ENCODE measurements around the gene UBE2I.

The UBE2I gene

DNA sequence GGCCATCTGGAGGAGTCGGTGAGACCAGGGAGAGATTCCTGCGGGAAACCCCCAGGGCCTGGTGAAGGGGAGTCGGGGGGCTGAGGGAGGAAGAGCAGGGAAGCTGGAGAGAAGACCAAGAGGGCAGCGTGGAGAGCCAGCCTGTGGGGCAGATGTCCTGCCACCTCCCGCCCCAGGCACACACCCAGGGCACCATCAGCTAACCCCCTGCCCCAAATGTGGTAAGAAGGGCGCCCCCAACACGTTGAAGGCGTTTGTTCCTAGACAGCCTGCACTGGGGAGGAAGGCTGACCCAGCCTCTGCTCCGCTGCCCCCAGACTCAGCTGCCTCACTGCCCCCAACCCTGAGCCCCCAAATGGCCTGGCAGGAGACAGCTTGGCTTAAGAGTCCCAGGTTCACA, 25.3 kb downstream of the UBE2I start:
- peak overlapping the region; percentile 58 for H3K4me3 Mint-ChIP-seq
- no peaks in the 10 kb centered on the region for H3K36me3 Mint-ChIP-seq
- H3K27me3 Mint-ChIP-seq: peaks cover 18% of the 10 kb centered on the region
- peaks cover 46% of the 10 kb centered on the region for H3K4me1 Mint-ChIP-seq
- H3K9me3 Mint-ChIP-seq: no peaks in the 10 kb centered on the region
- no peak for ATAC-seq
- no peak overlapping the region for H3K27ac Mint-ChIP-seq

DNA sequence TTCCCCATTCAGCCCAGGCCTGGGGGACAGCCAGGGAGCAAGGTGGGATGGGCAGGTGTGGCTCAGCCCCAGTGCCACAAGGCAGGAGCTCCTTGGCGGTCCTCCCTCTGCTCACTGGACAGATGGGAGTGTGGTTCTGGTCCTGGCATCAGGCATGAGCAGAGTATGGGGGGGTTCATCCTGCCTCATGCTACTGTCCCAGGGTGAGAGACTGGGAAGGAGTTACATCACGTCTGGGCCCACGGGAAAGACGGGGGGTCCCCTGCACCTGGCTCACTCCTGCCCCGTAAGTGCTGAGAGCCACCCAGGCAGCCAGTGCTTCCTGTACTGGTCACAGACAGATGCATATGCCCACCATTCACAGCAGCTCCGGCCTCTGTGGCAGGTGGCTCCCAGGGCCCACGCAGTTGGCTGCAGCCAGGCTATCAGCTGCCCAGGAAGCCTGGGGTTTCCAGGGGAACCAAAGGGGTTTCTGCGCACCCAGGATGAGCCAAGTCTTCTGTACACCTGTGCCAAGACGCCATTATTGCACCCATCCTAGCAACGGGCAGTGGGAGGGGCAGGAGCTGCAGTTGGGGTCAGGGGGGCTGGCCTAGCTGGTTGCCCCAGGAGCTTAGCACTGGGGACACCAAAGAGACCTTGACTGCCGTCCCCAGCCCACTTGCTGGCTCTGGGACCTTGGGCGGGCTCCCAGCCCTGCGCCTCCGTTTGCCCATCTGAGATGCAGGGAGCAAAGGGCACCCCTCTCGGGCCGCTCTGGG, 26.0 kb downstream of the UBE2I start:
- Mint-ChIP-seq H3K9me3 (no peaks in the 10 kb centered on the region), H3K27me3 (peaks cover 18% of the 10 kb centered on the region), H3K4me1 (peaks cover 46% of the 10 kb centered on the region), H3K27ac (no peak overlapping the region), H3K36me3 (no peaks in the 10 kb centered on the region), H3K4me3 (peak overlapping the region; percentile 53)
- no peak for ATAC-seq

- no peak for ATAC-seq
- peaks cover 46% of the 10 kb centered on the region for H3K4me1 Mint-ChIP-seq
- H3K36me3 Mint-ChIP-seq: no peaks in the 10 kb centered on the region
- H3K4me3 Mint-ChIP-seq: no peak overlapping the region
- peaks cover 17% of the 10 kb centered on the region for H3K27me3 Mint-ChIP-seq
- H3K27ac Mint-ChIP-seq: no peak overlapping the region
- H3K9me3 Mint-ChIP-seq: no peaks in the 10 kb centered on the region
Observed at GRCh38 chr16:1335996-1336395, 26.6 kb downstream of the UBE2I start.

DNA sequence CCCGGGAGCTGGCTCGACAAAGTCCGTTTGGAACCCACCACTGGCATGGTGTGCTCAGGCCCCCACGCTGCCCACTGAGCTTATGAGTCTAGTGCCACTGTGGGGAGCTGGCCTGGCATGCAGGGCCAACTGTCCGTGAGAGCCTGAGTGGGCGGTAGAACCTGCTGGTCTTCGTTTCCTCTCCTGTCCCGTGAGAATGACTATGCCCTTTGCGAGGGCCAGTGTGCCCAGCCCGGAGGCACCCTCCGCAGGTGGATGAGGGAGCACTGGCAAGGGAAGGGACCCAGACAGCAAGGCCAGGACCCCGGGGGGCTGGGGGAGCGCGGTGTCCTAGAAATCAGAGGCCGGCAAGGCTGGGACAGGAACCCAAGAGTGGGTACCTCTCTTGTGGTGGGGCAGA, 27.2 kb downstream of the UBE2I start:
- Mint-ChIP-seq H3K4me3 (no peak overlapping the region), H3K27ac (no peak overlapping the region), H3K36me3 (no peaks in the 10 kb centered on the region), H3K27me3 (peaks cover 11% of the 10 kb centered on the region), H3K9me3 (no peaks in the 10 kb centered on the region), H3K4me1 (peaks cover 40% of the 10 kb centered on the region)
- no peak for ATAC-seq

- H3K36me3 Mint-ChIP-seq: no peaks in the 10 kb centered on the region
- ATAC-seq: no peak
- H3K27me3 Mint-ChIP-seq: peaks cover 4% of the 10 kb centered on the region
- H3K4me3 Mint-ChIP-seq: no peak overlapping the region
- peaks cover 40% of the 10 kb centered on the region for H3K4me1 Mint-ChIP-seq
- no peaks in the 10 kb centered on the region for H3K9me3 Mint-ChIP-seq
- no peak overlapping the region for H3K27ac Mint-ChIP-seq
Observed at GRCh38 chr16:1337486-1337885, 28.1 kb downstream of the UBE2I start.

GRCh38 chr16:1338119-1338730, 28.8 kb downstream of the UBE2I start:
- H3K27me3 Mint-ChIP-seq: no peaks in the 10 kb centered on the region
- H3K27ac Mint-ChIP-seq: no peak overlapping the region
- no peak overlapping the region for H3K4me3 Mint-ChIP-seq
- no peaks in the 10 kb centered on the region for H3K36me3 Mint-ChIP-seq
- no peak for ATAC-seq
- H3K4me1 Mint-ChIP-seq: peaks cover 44% of the 10 kb centered on the region
- no peaks in the 10 kb centered on the region for H3K9me3 Mint-ChIP-seq

GRCh38 chr16:1338855-1339675, 29.6 kb downstream of the UBE2I start:
- no peak overlapping the region for H3K27ac Mint-ChIP-seq
- no peaks in the 10 kb centered on the region for H3K36me3 Mint-ChIP-seq
- no peaks in the 10 kb centered on the region for H3K27me3 Mint-ChIP-seq
- no peaks in the 10 kb centered on the region for H3K9me3 Mint-ChIP-seq
- peaks cover 52% of the 10 kb centered on the region for H3K4me1 Mint-ChIP-seq
- H3K4me3 Mint-ChIP-seq: no peak overlapping the region
- ATAC-seq: no peak

DNA sequence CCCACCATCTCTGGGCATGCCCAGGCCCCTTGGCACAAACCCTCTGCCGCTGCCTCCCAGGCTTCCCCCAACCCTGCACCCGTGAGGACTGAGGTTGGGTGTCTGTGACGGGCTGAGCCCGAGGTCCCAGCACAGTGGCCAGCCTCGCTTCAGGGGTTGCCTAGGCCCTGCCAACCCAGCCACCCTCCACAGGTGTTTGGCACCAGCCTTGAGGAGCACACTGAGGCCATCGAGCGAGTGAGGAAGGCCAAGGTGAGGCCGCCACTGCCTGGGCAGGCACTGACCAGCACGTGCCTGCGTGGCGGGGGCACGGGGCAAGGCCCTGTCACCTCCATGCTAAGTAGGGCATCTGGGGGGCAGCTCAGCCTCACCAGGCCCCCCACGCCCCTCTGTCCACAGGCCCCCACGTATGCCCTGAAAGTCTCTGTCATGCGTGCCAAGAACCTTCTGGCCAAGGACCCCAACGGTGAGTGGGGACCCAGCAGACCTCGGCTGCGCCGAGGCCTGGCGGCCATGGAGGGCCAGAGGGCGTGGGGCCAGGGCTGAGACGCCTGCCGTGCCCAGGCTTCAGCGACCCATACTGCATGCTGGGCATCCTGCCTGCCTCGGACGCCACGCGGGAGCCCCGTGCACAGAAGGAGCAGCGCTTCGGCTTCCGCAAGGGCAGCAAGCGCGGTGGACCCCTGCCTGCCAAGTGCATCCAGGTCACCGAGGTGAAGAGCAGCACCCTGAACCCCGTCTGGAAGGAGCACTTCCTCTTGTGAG, 31.5 kb downstream of the UBE2I start:
- Mint-ChIP-seq H3K4me1 (peaks cover 42% of the 10 kb centered on the region), H3K27ac (no peak overlapping the region), H3K27me3 (no peaks in the 10 kb centered on the region), H3K4me3 (no peak overlapping the region), H3K9me3 (no peaks in the 10 kb centered on the region), H3K36me3 (no peaks in the 10 kb centered on the region)
- no peak for ATAC-seq

GRCh38 chr16:1341495-1342420, 32.3 kb downstream of the UBE2I start:
- no peak for ATAC-seq
- H3K9me3 Mint-ChIP-seq: no peaks in the 10 kb centered on the region
- H3K27ac Mint-ChIP-seq: peak overlapping the region; percentile 81
- peak overlapping the region; percentile 71 for H3K4me3 Mint-ChIP-seq
- no peaks in the 10 kb centered on the region for H3K36me3 Mint-ChIP-seq
- no peaks in the 10 kb centered on the region for H3K27me3 Mint-ChIP-seq
- H3K4me1 Mint-ChIP-seq: peaks cover 33% of the 10 kb centered on the region

DNA sequence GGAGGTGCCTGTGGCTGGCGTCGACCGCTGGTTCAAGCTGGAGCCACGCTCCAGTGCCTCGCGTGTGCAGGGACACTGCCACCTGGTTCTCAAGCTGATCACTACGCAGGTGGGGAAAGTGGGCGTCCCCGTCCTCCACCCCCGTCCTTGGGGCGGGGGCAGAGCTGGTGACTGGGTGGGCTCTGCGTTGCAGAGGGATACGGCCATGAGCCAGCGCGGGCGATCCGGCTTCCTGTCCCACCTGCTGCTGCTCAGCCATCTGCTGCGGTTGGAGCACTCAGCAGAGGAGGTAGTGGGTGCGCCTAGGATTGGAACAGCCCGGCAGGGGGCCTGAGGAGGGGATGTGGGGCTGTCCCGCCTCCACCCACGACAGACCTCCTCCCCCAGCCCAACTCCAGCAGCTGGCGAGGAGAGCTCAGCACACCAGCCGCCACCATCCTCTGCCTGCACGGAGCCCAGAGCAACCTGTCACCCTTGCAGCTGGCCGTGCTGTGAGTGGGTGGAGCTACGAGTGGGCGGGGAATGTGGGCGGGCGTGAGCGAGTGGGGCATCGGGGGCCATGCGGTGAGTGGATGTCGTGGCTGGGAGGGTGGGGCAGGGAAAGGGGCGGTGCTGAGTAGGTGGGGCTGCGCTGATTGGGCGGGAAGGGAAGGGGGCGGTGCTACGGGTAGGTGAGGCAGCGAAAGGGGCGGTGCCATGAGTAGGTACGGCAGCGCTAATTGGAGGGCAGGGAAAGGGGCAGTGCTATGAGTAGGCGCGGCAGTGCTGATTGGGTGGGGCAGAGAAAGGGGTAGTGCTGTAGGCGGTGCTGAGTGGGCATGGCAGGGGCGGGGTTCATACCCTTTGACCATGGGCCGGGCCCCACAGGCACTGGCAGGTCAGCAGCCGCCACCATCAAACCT, 33.3 kb downstream of the UBE2I start:
- peaks cover 31% of the 10 kb centered on the region for H3K4me1 Mint-ChIP-seq
- H3K36me3 Mint-ChIP-seq: peaks cover 7% of the 10 kb centered on the region
- peak overlapping the region; percentile 81 for H3K27ac Mint-ChIP-seq
- H3K9me3 Mint-ChIP-seq: no peaks in the 10 kb centered on the region
- peak; percentile 90 for ATAC-seq
- no peaks in the 10 kb centered on the region for H3K27me3 Mint-ChIP-seq
- H3K4me3 Mint-ChIP-seq: peak overlapping the region; percentile 71

DNA sequence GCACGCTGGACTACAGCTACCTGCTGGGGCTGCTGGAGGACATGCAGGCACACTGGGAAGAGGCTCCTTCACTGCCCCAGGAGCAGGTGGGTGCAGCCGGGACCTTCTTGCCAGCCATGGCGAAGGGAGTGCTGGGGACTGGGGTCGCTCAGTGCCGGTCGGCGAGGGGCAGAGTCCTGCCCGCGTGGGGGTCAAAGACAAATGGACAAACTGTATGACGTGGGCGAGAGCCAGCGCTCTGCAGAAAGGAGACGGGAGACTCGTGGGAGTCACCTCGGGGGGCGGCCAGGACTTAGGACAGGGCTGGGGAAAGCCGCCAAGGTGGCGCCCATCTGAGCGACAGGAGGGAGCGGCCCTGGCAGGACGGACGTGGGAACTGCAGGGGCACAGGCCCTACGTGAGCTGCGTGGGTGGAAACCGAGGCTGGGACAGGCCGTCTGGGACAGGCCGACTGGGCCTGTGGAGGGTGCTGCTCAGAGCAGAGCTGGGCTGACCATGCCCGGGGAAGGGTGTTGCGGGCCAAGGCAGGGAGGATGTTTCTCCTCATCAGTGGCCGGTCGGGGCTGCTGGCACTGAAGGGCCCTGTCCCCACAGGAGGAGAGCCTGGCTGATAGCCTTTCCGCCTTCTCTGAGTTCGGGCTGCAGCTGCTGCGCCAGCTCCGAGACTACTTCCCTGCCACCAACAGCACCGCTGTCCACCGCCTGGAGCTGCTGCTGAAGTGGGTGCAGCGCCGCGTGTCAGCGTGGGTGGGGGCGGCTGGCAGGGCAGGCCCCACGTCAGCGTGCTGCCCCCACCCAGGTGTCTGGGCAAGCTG, 34.2 kb downstream of the UBE2I start:
- H3K27me3 Mint-ChIP-seq: no peaks in the 10 kb centered on the region
- no peaks in the 10 kb centered on the region for H3K9me3 Mint-ChIP-seq
- H3K36me3 Mint-ChIP-seq: peaks cover 11% of the 10 kb centered on the region
- peaks cover 31% of the 10 kb centered on the region for H3K4me1 Mint-ChIP-seq
- peak overlapping the region; percentile 81 for H3K27ac Mint-ChIP-seq
- H3K4me3 Mint-ChIP-seq: peak overlapping the region; percentile 71
- ATAC-seq: no peak

DNA sequence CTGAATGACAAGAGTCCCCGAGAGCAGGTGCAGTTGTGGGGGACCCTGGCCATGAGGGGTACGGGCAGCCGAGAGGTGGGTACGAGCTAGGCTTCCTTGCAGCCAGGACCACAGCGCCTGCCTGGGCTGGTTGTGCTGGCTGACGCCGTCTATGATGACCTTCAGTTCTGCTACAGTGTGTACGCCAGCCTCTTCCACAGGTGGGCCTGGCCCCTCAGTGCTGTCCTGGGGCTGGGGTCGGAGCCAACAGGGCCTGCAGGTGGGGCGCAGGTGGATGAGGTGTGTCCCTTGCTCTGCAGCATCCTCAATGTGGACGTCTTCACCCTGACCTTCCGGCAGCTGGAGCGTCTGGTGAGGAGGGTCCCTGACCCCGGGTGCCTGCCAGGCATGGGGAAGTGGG, 35.1 kb downstream of the UBE2I start:
- Mint-ChIP-seq H3K4me1 (peaks cover 33% of the 10 kb centered on the region), H3K27me3 (no peaks in the 10 kb centered on the region), H3K36me3 (peaks cover 11% of the 10 kb centered on the region), H3K27ac (no peak overlapping the region), H3K4me3 (no peak overlapping the region), H3K9me3 (no peaks in the 10 kb centered on the region)
- no peak for ATAC-seq

DNA sequence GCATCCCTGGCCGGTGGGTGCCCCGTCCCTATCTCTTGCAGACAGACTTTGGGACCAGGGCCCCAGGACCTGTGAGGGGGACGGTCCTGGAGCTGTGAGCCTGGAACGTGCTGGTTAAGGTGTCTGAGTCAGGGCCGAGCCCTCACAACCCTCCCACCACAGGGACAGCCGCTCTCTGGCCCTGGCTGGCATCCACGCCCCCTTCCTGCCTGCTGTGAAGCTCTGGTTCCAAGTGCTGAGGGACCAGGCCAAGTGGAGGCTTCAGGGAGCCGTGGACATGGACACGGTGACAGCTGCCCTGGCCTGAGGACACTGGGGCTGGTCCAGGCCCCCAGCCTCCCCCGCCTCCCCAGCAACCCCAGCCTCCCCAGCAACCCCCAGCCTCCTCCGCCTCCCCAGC, 35.7 kb downstream of the UBE2I start:
- no peak overlapping the region for H3K4me3 Mint-ChIP-seq
- no peaks in the 10 kb centered on the region for H3K9me3 Mint-ChIP-seq
- no peak overlapping the region for H3K27ac Mint-ChIP-seq
- no peaks in the 10 kb centered on the region for H3K27me3 Mint-ChIP-seq
- peaks cover 14% of the 10 kb centered on the region for H3K36me3 Mint-ChIP-seq
- peaks cover 38% of the 10 kb centered on the region for H3K4me1 Mint-ChIP-seq
- ATAC-seq: no peak
